ENCODE data around the gene TRAF2.

GRCh38 chr9:136858452-136858843 lies 27.9 kb upstream of the TRAF2 start:
- TF ChIP-seq REST (IDR thresholded peaks at IDR 0.05; ENCODE audit: insufficient read depth in 1 of 2, low read depth in 2 of 2, low read length in 2 of 2): no peak
- TF ChIP-seq POLR2AphosphoS5 (IDR thresholded peaks at IDR 0.05; ENCODE audit: low read depth, low read length): 0 out of 2 replicates have a peak, but pooled peaks have one; percentile 20
- no peak for TF ChIP-seq TAF1 (IDR thresholded peaks at IDR 0.05; ENCODE audit: borderline replicate concordance, insufficient read depth, low read length)
- TF ChIP-seq SIN3A (IDR thresholded peaks at IDR 0.05; ENCODE audit: borderline replicate concordance, insufficient read depth, low read length): no peak
